ENCODE results near the gene TLL2. TPM values are rescaled to one million over a fixed set of nuclear protein-coding genes. Genes with fewer than 3 reads are reported as not detected.

Gene TLL2
- total RNA-seq, 1 experiment from 2014 or later = 0.11 TPM

GRCh38 chr10:96473866-96474265 is 39.9 kb downstream of the TLL2 start:
- intact Hi-C loops (cut with micrococcal nuclease; ENCODE audit: unreplicated experiment) = loop anchor here (5.0 kb wide), 1 partner anchor 77 kb away; no protein-coding TSS in a partner anchor
- POLR2A ChIA-PET (ENCODE audit: low non-redundant PET) = interaction anchor here (0.6 kb wide), 1 partner anchor 40 kb away, joined by 4 read pairs; the partner anchor contains the start of gene TLL2
- CTCF ChIA-PET = no interaction called here
- H3K36me3 ChIP-seq (ENCODE audit: insufficient read depth, low read length, poor library complexity, severe bottlenecking) = no peaks in the 10 kb centered on the region
- H3K4me1 ChIP-seq (ENCODE audit: insufficient read depth, low read length, poor library complexity, severe bottlenecking) = peaks cover 6% of the 10 kb centered on the region
- H3K9me3 ChIP-seq (ENCODE audit: low read depth, low read length, poor library complexity, severe bottlenecking) = no peaks in the 10 kb centered on the region
- no peak overlapping the region for H3K4me3 ChIP-seq (ENCODE audit: low read depth, low read length, poor library complexity, severe bottlenecking)
- BruUV-seq (replicated peaks) = no TSS peak
- TF ChIP-seq CTCF (conservative IDR thresholded peaks at IDR 0.05; ENCODE audit: low read depth, low read length) = no peak
- no peak for TF ChIP-seq EZH2 (IDR thresholded peaks at IDR 0.05; ENCODE audit: borderline replicate concordance, low read depth, low read length, poor library complexity, severe bottlenecking)
- H3K27me3 ChIP-seq (replicated peaks; ENCODE audit: insufficient read depth, low read depth, low read length, poor library complexity) = no peaks in the 10 kb centered on the region
- peak; percentile 88 for DNase-seq (ENCODE audit: low spot score)
- no peak overlapping the region for H3K27ac ChIP-seq (ENCODE audit: low read depth, low read length, poor library complexity, severe bottlenecking)

- no peak overlapping the region for H3K4me3 ChIP-seq (ENCODE audit: low read depth, low read length, poor library complexity, severe bottlenecking)
- CTCF ChIA-PET = no interaction called here
- peaks cover 4% of the 10 kb centered on the region for H3K27me3 ChIP-seq (replicated peaks; ENCODE audit: insufficient read depth, low read depth, low read length, poor library complexity)
- no peak overlapping the region for H3K27ac ChIP-seq (ENCODE audit: low read depth, low read length, poor library complexity, severe bottlenecking)
- no TSS peak for BruUV-seq (replicated peaks)
- no peaks in the 10 kb centered on the region for H3K9me3 ChIP-seq (ENCODE audit: low read depth, low read length, poor library complexity, severe bottlenecking)
- no peak for TF ChIP-seq EZH2 (IDR thresholded peaks at IDR 0.05; ENCODE audit: borderline replicate concordance, low read depth, low read length, poor library complexity, severe bottlenecking)
- peak; percentile 68 for TF ChIP-seq CTCF (conservative IDR thresholded peaks at IDR 0.05; ENCODE audit: low read depth, low read length)
- DNase-seq (ENCODE audit: low spot score) = peak; percentile 63
- POLR2A ChIA-PET (ENCODE audit: low non-redundant PET) = interaction anchor here (0.6 kb wide), 1 partner anchor 12 kb away, joined by 6 read pairs; no protein-coding TSS in a partner anchor
- H3K4me1 ChIP-seq (ENCODE audit: insufficient read depth, low read length, poor library complexity, severe bottlenecking) = peaks cover 6% of the 10 kb centered on the region
- intact Hi-C loops (cut with micrococcal nuclease; ENCODE audit: unreplicated experiment) = loop anchor here (5.0 kb wide), 1 partner anchor 73 kb away; no protein-coding TSS in a partner anchor
- no peaks in the 10 kb centered on the region for H3K36me3 ChIP-seq (ENCODE audit: insufficient read depth, low read length, poor library complexity, severe bottlenecking)
Measured at GRCh38 chr10:96470116-96470743, 43.5 kb downstream of the TLL2 start.

- Histone ChIP-seq H3K9me3 (ENCODE audit: low read depth, low read length, poor library complexity, severe bottlenecking) (no peaks in the 10 kb centered on the region), H3K27me3 (replicated peaks; ENCODE audit: insufficient read depth, low read depth, low read length, poor library complexity) (peaks cover 4% of the 10 kb centered on the region), H3K27ac (ENCODE audit: low read depth, low read length, poor library complexity, severe bottlenecking) (no peak overlapping the region), H3K4me1 (ENCODE audit: insufficient read depth, low read length, poor library complexity, severe bottlenecking) (no peaks in the 10 kb centered on the region), H3K36me3 (ENCODE audit: insufficient read depth, low read length, poor library complexity, severe bottlenecking) (no peaks in the 10 kb centered on the region), H3K4me3 (ENCODE audit: low read depth, low read length, poor library complexity, severe bottlenecking) (no peak overlapping the region)
- no TSS peak for BruUV-seq (replicated peaks)
- no peak for TF ChIP-seq EZH2 (IDR thresholded peaks at IDR 0.05; ENCODE audit: borderline replicate concordance, low read depth, low read length, poor library complexity, severe bottlenecking)
- TF ChIP-seq CTCF (conservative IDR thresholded peaks at IDR 0.05; ENCODE audit: low read depth, low read length) = no peak
- intact Hi-C loops (cut with micrococcal nuclease; ENCODE audit: unreplicated experiment) = no loop called here
- no peak for DNase-seq (ENCODE audit: low spot score)
- ChIA-PET CTCF (no interaction called here), POLR2A (ENCODE audit: low non-redundant PET) (no interaction called here)
Measured at GRCh38 chr10:96468845-96469244, 44.9 kb downstream of the TLL2 start.
